Measurements from ENCODE around the gene WBP2.
A peak's percentile ranks its signal among the peaks of the same experiment; 100 is the strongest.
"Not testable (repeated sequence)": the region's sequence is repeated elsewhere in the genome, so short reads cannot be mapped to it uniquely, and the experiment has no call there.

Gene WBP2

DNA sequence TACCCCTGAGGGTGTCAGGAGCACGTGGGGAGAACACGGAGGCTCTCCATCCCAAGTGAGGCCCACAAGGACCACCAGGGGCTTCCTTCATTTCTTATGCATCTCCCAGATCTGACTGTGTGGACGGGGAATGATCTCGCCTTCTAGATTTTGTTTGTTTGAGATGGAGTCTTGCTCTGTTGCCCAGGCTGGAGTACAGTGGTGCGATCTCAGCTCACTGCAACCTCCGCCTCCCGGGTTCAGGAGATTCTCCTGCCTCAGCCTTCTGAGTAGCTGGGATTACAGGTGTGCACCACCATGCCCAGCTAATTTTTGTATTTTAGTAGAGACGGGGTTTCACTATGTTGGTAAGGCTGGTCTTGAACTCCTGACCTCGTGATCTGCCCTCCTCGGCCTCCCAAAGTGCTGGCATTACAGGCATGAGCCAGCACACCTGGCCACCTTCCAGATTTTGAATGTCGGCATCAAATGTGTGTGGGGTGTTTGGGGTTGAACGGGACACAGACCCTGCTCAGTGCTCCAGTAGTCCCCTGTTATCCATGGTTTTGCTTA is 13.7 kb upstream of the WBP2 start:
- not testable (repeated sequence) for DNase-seq (ENCODE audit: low spot score)

DNA sequence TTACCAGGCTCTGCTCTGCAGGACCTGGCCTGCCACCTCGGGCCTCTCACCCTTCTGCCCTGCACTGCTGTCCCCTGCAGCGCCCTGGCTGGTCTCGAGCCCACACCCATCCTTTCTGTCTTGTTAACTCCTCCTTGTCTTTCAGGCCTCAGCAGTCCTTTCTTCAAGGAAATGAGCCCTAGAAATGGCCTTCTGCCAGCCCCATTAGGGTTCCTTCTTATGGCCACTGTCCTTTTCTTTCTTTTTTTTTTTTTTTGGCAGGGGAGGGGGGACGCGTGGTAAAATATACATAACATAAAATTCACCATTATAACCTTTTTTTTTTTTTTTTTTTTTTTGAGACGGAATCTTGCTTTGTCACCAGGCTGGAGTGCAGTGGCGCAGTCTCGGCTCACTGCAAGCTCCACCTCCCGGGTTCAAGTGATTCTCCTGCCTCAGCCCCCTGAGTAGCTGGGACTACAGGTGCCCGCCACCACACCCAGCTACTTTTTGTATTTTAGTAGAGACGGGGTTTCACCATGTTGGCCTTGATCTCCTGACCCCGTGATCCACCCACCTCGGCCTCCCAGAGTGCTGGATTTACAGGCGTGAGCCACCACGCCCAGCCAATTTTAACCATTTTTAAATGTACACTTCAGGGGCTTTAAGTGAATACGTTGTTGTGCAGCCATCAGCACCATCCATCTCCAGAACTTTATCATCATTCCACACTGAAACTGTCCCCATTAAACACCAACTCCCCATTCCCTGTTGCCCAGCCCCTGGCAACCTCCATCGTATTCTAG is 10.5 kb upstream of the WBP2 start:
- not testable (repeated sequence) for DNase-seq (ENCODE audit: low spot score)

GRCh38 chr17:75864887-75865286 is 9.8 kb upstream of the WBP2 start:
- not testable (repeated sequence) for DNase-seq (ENCODE audit: low spot score)

- no peak for DNase-seq (ENCODE audit: low spot score)
Observed at GRCh38 chr17:75864448-75864871, 9.3 kb upstream of the WBP2 start.

- DNase-seq (ENCODE audit: low spot score), result peak; percentile 26
Observed at GRCh38 chr17:75861927-75862317, 6.8 kb upstream of the WBP2 start.

DNA sequence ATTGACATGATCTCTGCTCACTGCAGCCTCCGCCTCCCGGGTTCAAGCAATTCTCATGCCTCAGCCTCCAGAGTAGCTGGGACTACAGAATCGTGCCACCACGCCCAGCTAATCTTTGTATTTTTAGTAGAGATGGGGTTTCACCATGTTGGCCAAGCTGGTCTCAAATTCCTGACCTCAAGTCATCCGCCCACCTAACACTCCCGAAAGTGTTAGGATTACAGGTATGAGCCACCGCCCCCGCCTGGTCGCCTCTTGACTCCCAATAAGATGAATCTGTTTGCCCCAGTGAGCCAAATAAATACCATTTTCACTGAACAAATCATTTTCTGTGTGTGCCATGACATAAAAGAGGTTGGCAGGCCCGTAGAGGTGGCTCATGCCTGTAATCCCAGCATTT is 4.2 kb upstream of the WBP2 start:
- not testable (repeated sequence) for DNase-seq (ENCODE audit: low spot score)

- peak; percentile 61 for DNase-seq (ENCODE audit: low spot score)
Observed at GRCh38 chr17:75856062-75856756, 1.1 kb upstream of the WBP2 start.

DNA sequence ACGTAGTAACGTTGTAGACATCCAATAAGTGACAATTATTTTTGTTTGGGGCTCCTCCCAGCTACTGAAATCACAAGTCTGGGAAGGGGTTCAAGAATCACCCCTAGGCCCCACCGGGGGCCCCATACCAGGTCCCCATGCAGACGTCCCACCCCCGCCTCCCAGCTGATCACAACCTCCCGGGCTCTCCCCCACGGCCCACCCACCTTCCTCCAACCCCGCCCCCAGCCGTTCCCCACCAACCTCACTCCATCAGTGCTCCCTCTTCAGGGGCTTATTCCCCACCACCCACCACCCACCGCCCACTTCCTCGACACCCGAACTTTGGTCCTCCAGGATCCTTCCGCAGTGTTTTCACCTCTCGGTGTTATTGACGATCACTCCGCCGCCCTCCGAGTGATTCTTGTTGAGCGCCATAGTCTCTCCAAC is 240 bp downstream of the WBP2 start:
- peak; percentile 27 for DNase-seq (ENCODE audit: low spot score)

DNA sequence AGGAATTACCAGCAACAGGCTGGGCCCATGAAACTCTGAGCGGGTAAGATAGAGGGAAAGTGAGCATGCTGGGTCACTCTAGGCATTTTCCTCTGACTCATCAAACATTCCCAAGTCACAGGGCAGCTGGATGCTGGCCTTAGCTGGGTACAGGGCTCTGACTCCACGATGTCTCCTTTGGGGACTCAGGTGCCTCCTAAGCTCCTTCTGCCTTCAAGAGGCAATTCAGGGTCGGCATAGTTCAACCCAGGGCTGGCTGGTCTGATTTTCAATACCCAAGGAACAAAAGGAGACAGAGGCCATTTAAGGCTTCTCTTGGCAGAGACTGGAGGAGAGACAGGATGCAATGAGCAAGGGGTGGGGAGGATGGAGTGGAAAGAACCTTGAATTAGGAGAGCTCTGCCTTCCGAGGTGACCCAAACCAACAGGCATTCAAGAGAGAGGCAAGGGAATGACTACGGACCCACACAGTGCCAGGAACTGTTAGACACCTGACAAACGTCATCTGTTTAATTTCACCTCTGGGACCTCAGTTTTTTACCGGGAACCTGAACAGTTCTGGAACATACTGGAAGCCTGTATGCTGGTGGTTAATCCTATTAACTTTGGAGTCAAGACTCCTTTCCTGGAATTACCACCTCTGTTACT is 910 bp downstream of the WBP2 start:
- peak; percentile 91 for DNase-seq (ENCODE audit: low spot score)

GRCh38 chr17:75853433-75853832 is 1.7 kb downstream of the WBP2 start:
- DNase-seq (ENCODE audit: low spot score), result peak; percentile 53

DNA sequence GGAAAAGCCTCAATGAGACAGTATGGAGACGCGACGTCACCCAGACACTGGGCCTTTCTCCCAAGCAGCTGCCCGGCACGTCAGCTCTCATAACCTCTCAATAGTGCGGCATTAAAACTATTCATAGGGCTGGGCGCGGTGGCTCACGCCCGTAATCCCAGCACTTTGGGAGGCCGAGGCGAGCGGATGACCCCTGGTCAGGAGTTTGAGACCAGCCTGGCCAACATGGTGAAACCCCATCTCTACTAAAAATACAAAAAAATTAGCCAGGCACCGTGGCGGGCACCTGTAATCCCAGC is 3.5 kb downstream of the WBP2 start:
- not testable (repeated sequence) for DNase-seq (ENCODE audit: low spot score)

DNA sequence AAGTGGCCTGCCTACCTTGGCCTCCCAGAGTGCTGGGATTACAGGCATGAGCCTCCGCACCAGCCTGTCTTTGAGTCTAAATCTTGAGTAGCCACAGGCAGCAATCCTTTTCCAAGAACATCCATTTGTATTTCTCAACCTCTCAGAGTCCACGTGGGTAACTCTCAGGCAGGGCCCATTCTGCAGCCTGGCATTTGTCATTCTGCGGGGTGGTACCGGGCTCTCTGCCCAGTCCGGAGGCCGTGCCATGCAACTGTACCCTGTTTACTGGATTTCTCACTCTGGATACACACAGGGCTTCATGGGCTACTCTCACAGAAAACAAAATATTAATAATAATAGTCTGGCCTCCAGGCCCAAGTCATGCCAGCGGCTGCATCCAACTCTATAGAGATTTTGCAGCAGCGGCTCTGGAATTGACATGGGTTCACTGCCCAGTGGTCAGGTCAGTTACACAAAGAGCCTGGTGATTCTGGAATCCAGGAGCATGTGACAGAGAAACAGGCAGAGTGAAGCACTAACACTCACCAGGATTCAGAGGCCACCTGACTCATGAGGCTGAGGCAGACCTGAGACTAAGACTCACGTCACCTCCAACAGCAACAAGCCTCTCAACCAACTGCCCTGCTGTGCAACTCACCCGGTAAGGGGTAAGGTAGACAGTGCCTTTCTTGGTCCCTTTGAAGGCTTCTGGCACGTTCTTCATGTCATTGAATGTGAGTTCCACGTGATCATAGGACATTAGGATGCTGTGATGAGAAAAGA is 4.0 kb downstream of the WBP2 start:
- peak; percentile 48 for DNase-seq (ENCODE audit: low spot score)

GRCh38 chr17:75849724-75850123 is 5.4 kb downstream of the WBP2 start:
- DNase-seq (ENCODE audit: low spot score), result no peak

GRCh38 chr17:75849279-75849646 is 5.9 kb downstream of the WBP2 start:
- no peak for DNase-seq (ENCODE audit: low spot score)

- peak; percentile 31 for DNase-seq (ENCODE audit: low spot score)
Observed at GRCh38 chr17:75848523-75849278, 6.4 kb downstream of the WBP2 start.

GRCh38 chr17:75847614-75848522 is 7.3 kb downstream of the WBP2 start:
- no peak for DNase-seq (ENCODE audit: low spot score)

DNA sequence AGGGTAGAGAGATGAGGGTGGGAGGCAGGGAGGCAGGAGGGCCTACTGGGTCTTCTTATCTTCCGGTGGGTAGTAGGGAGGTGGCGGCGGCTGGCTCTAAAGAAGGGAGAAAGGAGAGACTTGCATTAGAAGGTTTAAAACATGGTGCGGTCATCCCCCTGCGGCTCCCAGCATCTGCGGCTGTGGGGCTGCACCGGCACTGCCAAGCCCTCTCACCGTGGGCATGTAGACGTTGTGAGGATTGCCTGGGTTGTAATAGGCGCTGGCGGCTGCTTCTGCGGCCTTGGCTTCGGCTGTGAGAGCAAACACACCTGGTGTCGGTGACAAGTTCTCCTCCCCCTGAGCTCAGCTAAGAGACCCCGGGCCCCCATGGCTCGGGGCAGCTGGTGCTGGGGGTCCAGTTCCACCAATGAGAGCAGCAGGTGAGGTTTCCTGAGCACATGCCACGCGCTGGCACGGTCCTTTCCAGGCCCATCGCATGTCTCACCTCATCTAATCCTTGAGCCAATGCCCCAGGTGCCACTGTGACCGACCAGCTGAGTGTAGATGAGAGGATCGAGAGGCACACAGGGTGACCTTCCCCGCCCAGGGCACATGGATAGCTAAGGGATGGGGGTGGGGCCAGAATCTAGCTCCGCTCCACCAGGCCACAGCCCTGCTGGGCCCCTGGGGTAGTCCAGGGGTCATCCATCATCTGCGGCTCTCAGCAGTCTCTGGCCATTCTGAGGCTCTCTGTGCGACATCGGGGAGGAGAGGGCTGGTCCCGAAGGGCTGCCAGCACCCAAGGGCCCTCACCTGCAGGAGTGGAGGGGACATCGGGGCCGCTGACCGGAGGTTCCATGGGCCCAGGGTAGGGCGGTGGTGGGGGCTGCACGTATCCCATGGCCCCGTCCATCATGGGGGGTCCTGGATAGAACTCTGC is 8.2 kb downstream of the WBP2 start:
- DNase-seq (ENCODE audit: low spot score), result no peak

- no peak for DNase-seq (ENCODE audit: low spot score)
Observed at GRCh38 chr17:75845933-75846691, 9.0 kb downstream of the WBP2 start.

All from RKO (cell line).